ENCODE results near the gene RNU6-9. TPM values are rescaled to one million over a fixed set of nuclear protein-coding genes. Genes with fewer than 3 reads are reported as not detected.
"Not testable (repeated sequence)": the region's sequence is repeated elsewhere in the genome, so short reads cannot be mapped to it uniquely, and the experiment has no call there.

RNU6-9 gene
- total RNA-seq, 1 donor from 2014 or later, result not detected

DNA sequence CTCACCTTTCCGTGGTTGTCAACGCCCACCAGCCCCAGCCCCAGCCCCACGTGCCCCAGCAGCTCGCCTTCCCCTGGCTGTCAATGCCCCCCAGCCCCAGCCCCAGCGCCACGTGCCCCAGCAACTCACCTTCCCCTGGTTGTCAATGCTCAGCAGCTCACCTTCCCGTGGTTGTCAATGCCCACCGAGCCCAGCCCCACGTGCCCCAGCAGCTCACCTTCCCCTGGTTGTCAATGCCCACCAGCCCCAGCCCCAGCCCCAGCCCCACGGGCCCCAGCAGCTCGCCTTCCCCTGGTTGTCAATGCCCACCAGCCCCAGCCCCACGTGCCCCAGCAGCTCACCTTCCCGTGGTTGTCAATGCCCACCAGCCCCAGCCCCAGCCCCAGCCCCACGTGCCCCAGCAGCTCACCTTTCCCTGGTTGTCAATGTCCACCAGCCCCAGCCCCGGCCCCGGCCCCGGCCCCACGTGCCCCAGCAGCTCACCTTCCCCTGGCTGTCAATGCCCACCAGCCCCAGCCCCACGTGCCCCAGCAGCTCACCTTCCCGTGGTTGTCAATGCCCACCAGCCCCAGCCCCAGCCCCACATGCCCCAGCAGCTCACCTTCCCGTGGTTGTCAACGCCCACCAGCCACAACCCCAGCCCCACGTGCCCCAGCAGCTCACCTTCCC is 15.2 kb upstream of the RNU6-9 start:
- not testable (repeated sequence) for DNase-seq (ENCODE audit: low spot score)

DNA sequence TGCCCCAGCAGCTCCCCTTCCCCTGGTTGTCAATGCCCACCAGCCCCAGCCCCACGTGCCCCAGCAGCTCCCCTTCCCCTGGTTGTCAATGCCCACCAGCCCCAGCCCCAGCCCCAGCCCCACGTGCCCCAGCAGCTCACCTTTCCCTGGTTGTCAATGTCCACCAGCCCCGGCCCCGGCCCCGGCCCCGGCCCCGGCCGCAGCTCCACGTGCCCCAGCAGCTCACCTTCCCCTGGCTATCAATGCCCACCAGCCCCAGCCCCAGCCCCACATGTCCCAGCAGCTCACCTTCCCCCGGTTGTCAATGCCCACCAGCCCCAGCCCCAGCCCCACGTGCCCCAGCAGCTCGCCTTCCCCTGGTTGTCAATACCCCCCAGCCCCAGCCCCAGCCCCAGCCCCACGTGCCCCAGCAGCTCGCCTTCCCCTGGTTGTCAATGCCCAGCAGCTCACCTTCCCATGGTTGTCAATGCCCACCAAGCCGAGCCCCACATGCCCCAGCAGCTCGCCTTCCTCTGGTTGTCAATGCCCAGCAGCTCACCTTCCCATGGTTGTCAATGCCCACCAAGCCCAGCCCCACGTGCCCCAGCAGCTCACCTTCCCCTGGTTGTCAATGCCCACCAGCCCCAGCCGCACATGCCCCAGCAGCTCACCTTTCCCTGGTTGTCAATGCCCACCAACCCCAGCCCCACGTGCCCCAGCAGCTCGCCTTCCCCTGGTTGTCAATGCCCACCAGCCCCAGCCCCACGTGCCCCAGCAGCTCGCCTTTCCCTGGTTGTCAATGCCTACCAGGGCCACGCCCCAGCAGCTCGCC is 14.3 kb upstream of the RNU6-9 start:
- not testable (repeated sequence) for DNase-seq (ENCODE audit: low spot score)

DNA sequence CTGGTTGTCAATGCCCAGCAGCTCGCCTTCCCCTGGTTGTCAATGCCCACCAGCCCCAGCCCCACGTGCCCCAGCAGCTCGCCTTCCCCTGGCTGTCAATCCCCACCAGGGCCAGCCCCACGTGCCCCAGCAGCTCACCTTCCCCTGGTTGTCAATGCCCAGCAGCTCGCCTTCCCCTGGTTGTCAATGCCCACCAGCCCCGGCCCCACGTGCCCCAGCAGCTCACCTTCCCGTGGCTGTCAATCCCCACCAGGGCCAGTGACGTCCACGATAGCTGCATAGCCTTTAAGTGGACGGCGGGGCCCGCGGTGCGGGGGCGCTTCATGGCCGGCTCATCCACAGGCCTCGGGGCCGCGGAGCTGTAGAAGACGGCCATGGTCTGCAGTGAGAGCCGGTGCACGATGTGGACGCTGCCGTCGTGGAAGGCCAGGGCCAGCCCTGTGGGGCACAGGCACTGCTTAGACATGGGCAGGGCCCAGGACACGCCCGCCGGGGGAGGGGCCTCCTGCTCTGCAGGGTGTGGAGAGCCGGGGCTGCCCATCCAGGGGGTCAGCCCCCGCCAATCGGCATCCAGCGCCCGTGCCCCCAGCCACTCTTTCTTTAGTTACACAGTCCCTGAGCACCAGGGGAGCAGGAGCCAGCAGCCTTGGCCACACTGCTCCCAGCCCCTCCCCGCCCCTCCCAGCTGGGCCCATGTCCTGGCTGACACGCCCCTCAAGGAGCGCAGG is 13.4 kb upstream of the RNU6-9 start:
- no peak for DNase-seq (ENCODE audit: low spot score)

DNA sequence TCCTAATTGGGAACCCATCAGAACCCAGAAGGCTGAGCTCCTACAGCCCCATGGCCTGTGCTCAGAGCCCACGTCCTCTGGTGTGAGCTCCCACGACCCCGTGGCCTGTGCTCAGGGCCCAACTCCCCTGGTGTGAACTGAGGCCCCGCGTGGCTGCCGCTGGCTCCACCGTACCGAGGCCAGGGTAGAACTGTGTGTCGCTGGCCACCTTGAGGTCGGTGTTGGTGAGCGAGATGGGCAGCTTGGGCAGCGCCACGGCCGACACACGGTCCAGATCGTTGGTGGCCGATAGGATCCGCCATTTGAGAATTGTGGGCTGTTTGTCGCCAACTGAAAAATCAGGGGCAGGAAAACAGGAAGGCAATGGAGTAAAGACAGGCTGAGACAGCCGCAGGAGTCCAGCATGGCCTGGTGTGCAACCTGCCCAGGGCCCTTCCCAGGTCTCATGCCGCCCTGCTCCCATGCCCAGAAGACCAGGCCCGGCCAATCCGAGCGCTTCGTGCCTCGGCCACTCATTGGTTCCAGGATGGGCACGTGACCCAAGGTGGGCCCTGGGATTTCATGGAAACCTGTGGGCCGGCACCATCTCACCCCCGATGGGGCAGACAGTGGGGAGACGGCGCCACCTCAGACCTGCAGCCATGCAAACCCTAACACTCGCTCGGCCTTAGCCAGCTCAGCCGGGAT is 11.8 kb upstream of the RNU6-9 start:
- no peak for DNase-seq (ENCODE audit: low spot score)

DNA sequence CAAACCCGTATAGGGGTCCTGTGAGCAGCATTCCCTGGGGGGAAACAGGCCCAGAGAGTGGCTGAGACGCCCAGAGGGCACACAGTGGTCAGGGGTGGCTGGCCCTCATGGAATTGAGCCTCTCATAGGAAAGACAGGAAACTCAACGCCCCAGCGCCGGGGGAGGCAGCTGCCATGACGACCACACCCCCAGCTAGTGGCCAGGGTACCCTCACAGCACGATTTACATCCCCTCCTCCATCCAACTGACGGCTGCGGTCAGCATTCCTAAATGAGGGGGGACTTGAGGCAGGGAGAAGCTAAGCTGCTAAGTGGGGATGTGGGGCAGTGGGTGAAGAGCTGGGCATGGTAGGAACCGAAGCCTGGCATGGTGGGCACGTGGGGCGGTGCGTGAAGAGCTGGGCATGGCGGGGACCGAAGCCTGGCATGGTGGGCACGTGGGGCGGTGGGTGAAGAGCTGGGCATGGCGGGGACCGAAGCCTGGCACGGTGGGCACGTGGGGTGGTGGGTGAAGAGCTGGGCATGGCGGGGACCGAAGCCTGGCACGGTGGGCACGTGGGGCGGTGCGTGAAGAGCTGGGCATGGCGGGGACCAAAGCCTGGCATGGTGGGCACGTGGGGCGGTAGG is 10.3 kb upstream of the RNU6-9 start:
- DNase-seq (ENCODE audit: low spot score), result no peak

DNA sequence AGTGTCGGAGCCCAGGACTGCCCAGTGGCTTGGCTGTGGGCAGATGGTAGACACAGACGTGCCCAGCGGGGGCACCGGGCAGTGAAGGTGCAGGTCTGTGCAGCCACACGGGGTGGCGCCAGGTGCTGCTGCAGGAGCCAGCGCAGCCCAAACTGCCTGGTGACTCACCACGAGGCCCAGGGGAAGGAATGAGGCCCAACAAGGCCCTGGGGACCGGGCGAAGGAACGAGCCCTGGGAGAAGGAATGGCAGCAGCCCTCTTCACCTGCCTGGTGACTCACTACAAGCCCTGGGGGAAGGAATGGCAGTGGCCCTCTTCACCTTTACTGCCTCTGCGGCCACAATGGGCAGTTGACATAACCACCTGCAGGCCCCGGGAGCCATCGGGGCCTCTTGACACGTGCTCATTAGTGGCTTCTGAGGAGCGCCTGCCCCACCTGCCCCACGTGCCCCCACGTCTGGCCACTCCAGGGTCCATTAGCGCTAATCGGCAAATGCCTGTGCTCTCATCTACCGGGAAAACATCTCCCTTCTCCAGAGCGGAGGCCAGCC is 9.5 kb upstream of the RNU6-9 start:
- DNase-seq (ENCODE audit: low spot score), result no peak

DNA sequence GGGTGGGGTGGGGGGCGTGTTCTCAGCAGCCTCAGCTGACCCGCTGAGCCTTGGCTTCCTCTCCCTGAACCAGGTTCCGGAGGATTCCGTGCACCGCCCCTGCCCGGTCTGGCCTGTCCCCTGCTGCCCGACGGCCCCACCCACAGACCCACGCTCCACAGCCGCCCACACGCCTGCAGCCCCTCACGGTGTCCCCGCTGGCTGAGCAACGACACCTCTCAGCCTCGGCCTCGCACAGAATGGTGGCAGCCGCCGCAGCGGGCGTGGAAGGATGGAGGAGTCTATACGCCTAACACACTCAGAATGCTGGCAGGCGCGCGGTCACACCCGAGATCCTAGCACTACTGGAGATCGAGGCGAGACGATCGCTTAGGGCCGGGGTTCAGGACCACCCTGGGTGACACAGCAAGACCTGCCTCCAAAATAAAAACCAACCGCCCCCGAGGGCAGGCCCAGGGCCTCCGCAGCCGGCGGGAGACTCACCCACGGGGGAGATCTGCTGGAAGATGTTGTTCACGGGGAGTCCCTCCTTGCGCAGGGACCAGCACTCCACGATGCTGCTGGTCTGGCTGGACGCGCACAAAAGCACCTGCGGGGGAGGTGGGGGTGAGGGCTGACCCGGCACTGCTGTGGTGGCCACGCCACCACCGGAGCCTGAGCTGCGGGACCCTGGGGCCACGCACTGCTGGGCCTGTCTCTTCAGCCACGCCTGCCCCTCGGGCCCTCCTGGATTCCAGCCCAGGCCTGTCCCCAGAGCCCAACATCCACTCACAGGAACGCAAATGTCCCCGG is 8.7 kb upstream of the RNU6-9 start:
- DNase-seq (ENCODE audit: low spot score), result no peak

DNA sequence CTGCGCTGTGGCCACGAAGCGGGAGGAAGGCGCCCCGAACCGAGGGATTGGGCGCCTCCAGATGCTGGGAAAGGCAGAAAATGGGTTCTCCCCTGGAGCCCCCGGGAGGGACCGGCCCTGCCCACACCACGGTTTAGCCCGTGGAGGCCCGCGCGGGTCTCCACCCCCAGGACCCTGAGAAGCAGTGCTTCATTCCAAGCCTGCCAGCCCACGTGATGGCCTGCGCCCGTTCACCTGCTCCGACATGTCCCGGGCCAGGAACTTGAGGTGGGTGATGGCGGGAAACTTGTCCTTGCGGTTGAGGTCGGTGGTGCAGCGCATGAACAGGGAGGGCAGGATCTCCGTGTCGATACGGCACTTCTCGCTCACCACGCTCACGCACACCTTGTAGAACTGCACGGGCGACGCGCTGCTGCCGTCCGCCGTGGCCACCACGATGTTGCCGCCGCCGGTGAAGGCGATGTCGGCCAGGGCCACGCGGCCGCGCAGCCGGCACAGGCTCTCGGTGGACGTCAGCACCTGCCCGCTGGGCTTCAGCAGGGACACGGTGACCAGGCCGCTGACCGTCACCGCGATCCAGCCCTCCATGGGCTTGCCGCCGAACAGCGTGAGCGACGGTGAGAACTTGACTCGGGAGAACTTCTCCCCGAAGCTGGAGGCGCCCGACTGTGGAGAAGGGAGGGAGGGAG is 7.6 kb upstream of the RNU6-9 start:
- no peak for DNase-seq (ENCODE audit: low spot score)

DNA sequence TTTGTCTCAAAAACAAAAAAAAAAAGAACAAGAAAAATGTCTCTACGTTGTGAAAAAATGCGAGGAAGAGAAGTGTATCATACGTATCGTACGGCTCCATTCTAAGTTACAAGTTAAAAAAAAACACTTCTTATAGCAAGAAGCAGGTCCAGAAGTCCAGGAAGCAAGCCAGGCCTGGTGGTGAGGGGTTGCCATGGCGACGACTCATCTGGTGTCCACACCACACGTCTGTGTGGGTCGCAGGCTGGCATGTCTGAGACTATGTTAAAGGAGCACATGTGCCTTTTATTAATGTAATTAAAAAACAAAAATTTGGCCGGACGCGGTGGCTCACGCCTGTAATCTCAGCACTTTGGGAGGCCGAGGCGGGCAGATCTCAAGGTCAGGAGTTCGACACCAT is 6.2 kb upstream of the RNU6-9 start:
- DNase-seq (ENCODE audit: low spot score), result no peak

DNA sequence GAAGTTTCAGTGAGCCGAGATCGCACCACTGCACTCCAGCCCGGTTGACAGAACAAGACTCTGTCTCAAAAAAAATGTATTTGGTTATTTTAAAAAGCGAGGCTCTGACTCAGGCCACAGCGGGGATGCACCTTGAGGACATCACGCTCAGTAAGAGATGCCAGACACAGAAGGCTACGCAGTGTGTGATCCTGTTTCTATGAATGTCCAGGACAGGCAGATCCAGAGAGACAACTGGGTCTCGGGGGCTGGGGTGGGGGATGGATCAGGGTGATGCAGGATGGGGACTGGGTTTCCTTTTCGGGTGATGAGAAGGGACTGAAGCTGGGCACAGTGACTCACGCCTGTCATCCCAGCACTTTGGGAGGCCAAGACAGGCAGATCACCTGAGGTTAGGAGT is 5.7 kb upstream of the RNU6-9 start:
- no peak for DNase-seq (ENCODE audit: low spot score)

DNA sequence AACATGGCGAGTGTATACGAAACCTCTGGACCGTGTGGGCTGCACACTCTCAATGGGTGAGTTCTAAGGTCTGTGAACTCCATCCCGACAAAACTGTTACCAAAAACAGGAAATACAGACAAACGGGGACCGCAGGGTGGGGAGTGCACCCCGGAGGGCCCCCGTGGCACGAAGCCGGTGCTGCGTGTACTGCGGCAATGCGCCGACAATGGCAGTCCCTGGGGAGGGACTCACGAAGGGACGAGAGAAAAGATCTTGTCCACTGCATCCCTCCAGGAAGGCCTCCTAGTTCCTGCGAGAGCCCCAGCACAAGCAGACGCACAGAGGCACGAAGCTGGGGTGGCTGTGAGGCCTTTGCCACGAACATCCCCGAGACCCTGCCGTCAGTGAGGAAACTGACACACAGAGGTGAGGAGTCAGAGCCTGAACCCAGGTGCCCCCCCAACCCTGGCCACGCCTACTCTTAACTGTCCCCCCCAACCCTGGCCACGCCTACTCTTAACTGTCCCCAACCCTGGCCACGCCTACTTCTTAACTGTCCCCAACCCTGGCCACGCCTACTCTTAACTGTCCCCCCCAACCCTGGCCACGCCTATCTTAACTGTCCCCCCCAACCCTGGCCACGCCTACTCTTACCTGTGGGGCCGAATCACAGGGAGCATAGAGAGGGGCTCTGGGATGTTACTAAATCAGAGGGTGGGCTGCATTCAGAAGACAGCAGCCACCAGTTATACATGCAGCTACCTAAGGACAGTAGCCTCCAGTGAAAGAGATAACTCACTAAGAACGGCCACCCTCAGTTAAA is 4.5 kb upstream of the RNU6-9 start:
- no peak for DNase-seq (ENCODE audit: low spot score)

DNA sequence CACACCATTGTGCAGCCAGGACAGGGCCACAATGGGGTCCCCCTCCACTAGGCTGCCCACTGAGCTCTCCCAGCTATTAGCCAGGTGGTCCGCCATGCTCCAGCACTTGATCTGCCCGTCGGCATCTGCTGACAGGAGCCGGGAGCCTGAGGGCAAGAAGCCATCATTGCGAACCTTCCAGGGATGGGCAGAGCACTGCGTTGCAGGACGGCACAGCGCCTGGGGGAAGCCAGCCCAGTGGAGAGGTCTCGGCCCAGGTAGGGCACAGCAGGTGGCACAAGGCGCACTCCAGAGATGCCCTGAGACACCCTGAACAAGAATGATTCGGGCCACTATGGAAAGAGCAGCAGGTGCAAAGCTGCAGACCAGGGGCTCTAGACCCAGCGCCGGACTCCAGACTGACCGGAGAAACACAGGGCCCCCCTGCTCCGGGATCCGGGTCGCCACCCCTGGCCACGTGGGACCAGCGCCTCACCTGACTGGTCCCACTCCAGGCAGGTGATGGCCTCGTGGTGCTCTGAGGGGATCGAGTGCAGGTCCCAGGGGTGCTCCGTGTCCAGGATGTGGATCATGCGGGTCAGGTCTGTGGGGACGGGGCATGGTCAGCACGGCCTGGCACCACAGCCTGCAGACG is 3.5 kb upstream of the RNU6-9 start:
- no peak for DNase-seq (ENCODE audit: low spot score)

DNA sequence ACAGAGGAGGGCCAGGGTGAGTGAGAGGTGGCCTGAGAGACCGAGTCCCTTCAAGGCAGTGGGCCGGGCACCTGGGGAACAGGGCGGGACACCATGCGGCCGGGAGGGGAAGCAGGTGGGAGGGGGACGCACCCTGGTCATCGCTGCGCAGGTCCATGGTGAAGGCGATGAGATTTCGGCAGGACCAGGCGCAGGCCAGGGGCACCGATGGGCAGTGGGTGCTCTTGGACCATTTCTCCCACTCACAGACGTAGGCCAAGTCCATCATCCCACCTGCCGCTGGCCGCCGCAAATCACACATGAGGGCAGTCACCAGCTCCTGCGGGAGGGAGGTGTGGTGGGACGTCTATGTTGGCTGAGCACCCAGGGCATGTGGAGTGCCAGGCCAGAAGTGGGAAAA is 2.5 kb upstream of the RNU6-9 start:
- no peak for DNase-seq (ENCODE audit: low spot score)

DNA sequence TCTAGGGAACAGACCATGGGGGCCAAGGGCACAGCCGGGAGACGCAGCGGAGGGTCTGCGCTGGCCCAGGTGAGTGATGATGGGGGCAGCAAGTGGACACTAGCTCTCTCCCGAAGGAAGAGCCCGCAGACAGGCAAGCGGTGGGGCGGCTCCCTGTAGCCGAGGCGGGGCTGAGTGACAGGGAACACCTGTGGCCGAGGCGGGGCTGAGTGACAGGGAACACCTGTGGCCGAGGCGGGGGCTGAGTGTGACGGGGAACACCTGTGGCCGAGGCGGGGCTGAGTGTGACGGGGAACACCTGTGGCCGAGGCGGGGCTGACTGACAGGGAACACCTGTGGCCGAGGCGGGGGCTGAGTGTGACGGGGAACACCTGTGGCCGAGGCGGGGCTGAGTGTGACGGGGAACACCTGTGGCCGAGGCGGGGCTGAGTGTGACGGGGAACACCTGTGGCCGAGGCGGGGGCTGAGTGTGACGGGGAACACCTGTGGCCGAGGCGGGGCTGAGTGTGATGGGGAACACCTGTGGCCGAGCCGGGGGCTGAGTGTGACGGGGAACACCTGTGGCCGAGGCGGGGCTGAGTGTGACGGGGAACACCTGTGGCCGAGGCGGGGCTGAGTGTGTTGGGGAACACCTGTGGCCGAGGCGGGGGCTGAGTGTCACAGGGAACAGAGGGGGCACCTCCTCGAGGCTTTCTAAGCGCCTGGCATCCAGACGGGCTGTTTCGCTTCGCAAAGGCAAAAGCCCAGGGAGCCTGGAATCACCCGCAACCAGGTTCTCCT is 1.7 kb upstream of the RNU6-9 start:
- DNase-seq (ENCODE audit: low spot score), result not testable (repeated sequence)

DNA sequence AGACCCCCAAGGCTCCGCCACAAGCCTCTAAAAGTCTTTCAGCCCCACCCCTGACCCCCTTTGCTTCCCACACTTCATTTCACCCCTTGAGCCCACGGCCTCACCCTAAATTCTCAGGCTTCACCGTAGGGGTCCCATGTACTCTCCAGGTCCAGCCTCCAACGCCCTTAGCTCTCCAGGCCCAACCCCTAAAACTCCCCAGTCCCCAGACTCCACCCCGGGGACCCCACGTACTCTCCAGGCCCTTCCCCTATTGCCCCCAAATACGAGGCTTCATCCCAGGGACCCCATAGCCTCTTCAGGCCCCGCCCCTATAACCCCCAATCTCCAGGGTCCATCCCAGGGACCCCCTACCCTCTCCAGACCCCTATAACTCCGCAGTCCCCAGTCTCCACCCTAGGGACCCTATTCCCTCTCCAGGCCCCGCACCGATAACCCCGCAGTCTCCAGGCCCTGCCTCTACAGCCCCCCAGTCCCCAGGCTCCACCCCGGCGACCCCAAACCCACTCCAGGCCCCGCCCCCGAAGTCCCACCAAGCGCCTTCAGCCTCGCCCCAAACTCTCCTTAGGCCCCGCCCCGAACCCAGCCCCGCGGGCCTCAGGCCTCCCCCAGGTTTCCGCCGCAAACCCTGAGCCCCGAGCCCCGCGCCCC is 916 bp upstream of the RNU6-9 start:
- DNase-seq (ENCODE audit: low spot score), result no peak

DNA sequence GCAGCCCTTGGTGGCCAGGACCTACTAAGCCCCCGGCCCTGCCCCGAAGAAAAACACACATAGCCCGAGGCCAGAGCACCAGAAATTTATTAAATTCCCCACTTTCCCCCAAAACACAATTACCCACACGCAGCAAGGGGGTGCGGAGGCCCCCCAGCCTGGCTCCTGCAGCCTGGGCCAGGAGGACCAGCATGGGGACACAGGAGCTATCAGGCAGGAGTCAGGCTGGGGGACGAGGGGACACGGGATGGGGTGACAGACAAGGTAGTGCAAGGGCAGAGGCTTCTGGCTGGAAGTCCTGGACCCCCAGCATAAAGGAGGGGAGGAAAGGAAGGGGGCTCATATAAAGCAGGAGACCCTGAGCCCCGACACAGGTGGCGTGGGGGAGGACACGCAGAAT is 3.1 kb downstream of the RNU6-9 start:
- DNase-seq (ENCODE audit: low spot score), result no peak

DNA sequence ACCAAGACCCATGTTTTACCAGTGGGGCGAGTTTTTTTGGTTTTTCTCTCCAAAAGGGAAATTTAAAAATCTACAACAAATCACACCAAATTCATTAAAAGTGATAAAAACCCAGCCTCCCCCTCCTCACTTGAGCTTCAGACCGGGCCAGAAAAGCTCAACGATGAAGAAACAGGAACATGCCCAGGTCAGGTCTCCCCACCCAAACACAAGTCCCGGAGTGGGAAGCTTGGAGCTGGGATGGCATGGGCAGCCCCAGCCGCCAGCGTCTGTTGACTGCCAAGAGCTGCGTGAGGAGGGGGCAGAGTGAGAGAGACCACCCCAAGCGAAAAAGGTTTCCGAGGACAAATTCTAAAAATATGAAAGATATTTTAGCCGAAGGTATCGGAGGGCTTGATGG is 3.7 kb downstream of the RNU6-9 start:
- no peak for DNase-seq (ENCODE audit: low spot score)

All from umbilical cord (tissue), 2 donors.